ENCODE measurements around the gene TNFSF18.

The TNFSF18 gene

DNA sequence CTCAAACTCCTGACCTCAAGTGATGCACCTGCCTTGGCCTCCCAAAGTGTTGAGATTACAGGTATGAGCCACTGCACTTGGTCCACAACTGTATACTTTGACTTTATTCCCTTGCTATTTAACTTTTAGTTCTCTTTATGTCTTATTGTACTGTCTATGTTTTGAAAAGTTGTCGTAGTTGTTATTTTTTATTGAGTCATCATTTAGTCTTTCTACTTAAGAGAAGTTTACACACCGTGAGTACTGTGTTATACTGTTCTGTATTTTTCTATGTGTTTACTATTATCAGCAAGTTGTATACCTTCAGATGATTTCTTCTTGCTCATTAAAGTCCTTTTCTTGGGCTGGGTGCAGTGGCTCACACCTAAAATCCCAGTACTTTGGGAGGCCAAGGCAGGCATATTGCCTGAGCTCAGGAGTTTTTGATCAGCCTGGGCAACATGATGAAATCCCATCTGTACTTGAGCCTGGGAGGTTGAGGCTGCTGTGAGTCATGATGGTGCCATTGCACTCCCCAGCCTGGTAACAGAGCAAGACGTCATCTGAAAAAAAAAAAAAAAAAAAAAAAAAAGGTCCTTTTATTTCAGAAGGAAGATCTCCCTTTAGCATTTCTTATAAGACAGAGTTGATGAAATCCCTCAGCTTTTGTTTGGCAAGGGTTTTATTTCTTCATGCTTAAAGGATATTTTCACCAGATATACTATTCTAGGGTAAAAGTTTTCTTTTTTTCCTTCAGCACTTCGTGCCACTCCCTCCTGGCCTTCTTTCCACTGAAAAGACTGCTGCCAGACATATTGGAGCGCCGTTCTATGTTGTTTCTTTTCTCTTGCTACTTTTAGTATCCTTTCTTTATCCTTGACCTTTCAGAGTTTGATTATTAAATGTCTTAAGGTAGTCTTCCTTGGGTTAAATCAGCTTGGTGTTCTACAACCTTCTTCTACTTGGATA is 47.6 kb downstream of the TNFSF18 start:
- no peak for DNase-seq (ENCODE audit: low read depth)
- TF ChIP-seq, protein P1, sequence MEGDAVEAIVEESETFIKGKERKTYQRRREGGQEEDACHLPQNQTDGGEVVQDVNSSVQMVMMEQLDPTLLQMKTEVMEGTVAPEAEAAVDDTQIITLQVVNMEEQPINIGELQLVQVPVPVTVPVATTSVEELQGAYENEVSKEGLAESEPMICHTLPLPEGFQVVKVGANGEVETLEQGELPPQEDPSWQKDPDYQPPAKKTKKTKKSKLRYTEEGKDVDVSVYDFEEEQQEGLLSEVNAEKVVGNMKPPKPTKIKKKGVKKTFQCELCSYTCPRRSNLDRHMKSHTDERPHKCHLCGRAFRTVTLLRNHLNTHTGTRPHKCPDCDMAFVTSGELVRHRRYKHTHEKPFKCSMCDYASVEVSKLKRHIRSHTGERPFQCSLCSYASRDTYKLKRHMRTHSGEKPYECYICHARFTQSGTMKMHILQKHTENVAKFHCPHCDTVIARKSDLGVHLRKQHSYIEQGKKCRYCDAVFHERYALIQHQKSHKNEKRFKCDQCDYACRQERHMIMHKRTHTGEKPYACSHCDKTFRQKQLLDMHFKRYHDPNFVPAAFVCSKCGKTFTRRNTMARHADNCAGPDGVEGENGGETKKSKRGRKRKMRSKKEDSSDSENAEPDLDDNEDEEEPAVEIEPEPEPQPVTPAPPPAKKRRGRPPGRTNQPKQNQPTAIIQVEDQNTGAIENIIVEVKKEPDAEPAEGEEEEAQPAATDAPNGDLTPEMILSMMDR (IDR thresholded peaks at IDR 0.05; ENCODE audit: control insufficient read depth, extremely low read depth, insufficient read depth), result no peak
- H3K4me3 ChIP-seq (ENCODE audit: low read depth, low read length), result no peak overlapping the region

DNA sequence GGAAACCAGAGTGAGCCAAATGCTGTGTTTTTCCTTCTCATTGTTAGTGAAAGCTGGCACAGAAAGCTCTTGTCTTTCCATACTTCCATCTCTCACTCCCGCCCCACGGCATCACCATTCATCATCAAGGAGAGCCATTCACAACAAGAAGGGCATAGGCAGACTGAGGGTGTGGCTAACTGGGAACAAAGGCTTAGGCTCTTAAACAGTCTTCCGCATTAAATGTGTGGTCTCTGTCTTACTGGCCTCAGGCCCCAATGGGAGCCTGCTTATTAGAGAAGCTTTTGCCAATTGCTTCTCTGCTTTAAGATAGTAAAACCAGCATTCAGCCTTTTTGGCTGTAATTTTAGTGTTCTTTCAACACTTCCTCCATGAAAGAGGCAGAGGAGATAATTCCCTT is 51.4 kb downstream of the TNFSF18 start:
- H3K4me3 ChIP-seq (ENCODE audit: low read depth, low read length), result no peak overlapping the region
- TF ChIP-seq, protein P1 (IDR thresholded peaks at IDR 0.05; ENCODE audit: control insufficient read depth, extremely low read depth, insufficient read depth), result no peak
- no peak for DNase-seq (ENCODE audit: low read depth)

DNA sequence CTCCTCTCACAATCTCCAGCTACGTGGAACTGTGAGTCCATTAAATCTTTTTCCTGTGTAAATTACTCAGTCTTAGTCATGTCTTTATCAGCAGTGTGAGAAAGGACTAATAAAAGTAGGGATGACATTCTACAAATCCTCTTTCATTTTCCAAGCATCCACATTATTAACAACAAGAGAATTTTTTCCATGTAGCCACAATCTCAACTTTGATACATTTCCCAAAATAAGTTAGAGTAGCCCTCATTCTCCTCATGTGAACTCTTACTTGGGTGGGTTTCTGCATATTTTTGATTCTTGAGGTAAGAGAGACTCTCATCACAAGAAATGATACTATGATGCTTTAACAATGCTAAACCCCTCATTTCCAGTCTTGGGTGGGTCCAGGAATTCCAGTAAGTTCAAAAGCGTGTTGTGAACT is 52.8 kb downstream of the TNFSF18 start:
- no peak overlapping the region for H3K4me3 ChIP-seq (ENCODE audit: low read depth, low read length)
- no peak for DNase-seq (ENCODE audit: low read depth)
- TF ChIP-seq, protein P1 (IDR thresholded peaks at IDR 0.05; ENCODE audit: control insufficient read depth, extremely low read depth, insufficient read depth), result no peak

DNA sequence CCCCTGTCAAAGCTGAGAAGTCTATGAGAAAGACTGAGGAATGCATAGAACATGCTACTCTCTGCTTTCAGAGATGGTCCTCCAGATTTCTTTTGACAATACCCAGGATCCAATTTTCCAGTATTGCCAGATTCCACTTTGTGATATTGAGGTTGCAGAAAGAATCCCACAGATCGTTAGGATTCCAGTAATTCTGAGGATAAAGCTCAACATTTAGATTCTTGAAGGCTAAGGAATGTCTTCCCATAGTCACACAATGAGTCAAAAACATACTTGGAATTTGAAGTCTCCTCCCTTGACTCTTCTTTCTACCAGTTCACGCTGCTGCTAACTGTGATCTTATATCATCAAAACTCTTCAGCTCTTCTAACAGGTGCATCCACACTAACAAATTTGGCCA is 57.1 kb downstream of the TNFSF18 start:
- TF ChIP-seq, protein P1 (IDR thresholded peaks at IDR 0.05; ENCODE audit: control insufficient read depth, extremely low read depth, insufficient read depth), result no peak
- no peak overlapping the region for H3K4me3 ChIP-seq (ENCODE audit: low read depth, low read length)
- DNase-seq (ENCODE audit: low read depth), result no peak

DNA sequence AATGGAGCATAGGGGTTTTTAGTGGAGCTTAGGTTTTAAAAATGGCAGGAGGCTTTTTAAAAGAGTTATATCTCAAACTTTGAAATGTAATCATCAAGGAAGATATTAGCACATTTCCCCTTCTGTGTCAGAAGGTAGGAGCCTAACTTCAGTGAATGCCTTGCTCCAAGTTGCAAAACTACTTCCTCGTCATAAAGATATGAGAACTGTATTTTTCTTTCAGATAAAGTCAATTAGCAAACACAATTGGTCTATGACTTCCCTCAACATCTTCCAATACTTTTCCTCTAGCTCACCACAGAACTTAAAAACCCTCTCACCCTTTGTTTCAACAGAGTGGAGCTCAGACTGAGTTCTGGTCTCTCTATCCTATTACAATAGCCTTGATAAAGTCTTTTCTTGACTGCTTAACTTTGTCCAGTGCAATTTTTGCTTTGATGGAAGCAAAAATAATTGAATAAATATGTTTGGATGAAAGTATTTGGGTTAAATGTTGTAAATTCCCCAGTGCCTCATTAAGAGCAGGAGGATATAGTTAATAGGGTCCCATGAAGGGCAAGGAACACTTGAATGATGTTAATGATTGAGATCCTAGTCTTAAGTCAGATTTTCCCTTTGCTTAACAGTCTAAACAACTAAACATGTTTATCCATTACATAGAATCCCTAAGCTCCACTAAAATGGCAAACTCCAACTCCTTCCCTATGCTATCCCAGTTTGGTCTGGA is 58.9 kb downstream of the TNFSF18 start:
- no peak for DNase-seq (ENCODE audit: low read depth)
- TF ChIP-seq, protein P1 (IDR thresholded peaks at IDR 0.05; ENCODE audit: control insufficient read depth, extremely low read depth, insufficient read depth), result no peak
- no peak overlapping the region for H3K4me3 ChIP-seq (ENCODE audit: low read depth, low read length)

DNA sequence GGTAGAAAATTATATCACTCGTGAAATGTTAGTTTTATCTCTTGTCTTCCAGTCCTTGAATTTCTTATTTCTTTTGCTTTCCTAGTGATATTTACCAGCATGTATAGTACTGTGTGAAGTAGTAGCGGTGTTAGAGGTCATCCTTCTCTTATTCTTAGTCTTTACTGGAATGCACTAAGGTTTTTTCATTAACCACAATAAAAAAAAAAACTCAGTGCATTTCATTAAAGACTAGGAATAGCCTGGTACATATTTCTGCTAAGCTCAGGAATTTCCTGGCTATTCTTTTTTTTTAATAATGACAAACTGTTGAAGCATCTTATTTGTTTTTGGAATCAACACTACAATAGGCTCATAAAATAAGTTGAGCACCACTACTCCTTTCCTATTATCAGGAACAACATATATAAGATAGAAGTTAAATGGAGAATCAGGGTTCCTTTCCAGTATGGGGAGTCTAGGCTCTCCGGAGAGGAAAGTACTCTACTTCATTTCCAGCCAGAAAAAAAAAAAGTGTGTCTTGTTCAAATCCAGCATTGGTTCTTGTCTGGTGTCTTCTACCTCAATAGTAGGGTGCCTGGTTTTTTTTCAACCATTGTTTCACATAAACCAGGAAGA is 60.0 kb downstream of the TNFSF18 start:
- no peak overlapping the region for H3K4me3 ChIP-seq (ENCODE audit: low read depth, low read length)
- DNase-seq (ENCODE audit: low read depth), result no peak
- TF ChIP-seq, protein P1 (IDR thresholded peaks at IDR 0.05; ENCODE audit: control insufficient read depth, extremely low read depth, insufficient read depth), result no peak

Measured in LNCaP clone FGC (cell line).